B cell (primary cell): ENCODE results near the gene OR2M2.

ENCODE experiments used
- EZH2 ChIP-seq: IDR thresholded peaks from 2 replicates; pipeline ENCODE4 v1.6.1; 2012; ENCODE audit warnings: borderline replicate concordance, low read depth, mild to moderate bottlenecking, moderate library complexity, low read length; ENCODE audit not compliant: insufficient read depth, poor library complexity, severe bottlenecking
- TF ChIP-seq, protein P1 (sequence below): fragments of 200-600 bp; IDR thresholded peaks from one replicate; pipeline ENCODE4 v1.8.0; 2022; ENCODE audit warnings: antibody characterized with exemption, mild to moderate bottlenecking

- TF ChIP-seq, protein P1, sequence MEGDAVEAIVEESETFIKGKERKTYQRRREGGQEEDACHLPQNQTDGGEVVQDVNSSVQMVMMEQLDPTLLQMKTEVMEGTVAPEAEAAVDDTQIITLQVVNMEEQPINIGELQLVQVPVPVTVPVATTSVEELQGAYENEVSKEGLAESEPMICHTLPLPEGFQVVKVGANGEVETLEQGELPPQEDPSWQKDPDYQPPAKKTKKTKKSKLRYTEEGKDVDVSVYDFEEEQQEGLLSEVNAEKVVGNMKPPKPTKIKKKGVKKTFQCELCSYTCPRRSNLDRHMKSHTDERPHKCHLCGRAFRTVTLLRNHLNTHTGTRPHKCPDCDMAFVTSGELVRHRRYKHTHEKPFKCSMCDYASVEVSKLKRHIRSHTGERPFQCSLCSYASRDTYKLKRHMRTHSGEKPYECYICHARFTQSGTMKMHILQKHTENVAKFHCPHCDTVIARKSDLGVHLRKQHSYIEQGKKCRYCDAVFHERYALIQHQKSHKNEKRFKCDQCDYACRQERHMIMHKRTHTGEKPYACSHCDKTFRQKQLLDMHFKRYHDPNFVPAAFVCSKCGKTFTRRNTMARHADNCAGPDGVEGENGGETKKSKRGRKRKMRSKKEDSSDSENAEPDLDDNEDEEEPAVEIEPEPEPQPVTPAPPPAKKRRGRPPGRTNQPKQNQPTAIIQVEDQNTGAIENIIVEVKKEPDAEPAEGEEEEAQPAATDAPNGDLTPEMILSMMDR = no peak
- TF ChIP-seq EZH2 = no peak
Measured at GRCh38 chr1:248187363-248187762, 12.7 kb downstream of the OR2M2 start.
